Ovary (tissue), 3 donors: Measurements from ENCODE around the gene PIGL.

Experiments used
- CTCF ChIP-seq, 3 donors: fragments of 450-650 bp in 2 of 3; fragments of 200-600 bp in 1 of 3; IDR thresholded peaks; one replicate each; pipeline versions ENCODE4 v1.5.1 to v1.8.0; 2016 to 2022; ENCODE audit warnings: antibody characterized with exemption in 3 of 3, mild to moderate bottlenecking in 1 of 3
- POLR2A ChIP-seq: fragments of 450-650 bp; IDR thresholded peaks from one replicate; pipeline ENCODE4 v1.6.1; 2017; ENCODE audit warnings: antibody characterized with exemption, mild to moderate bottlenecking, moderate library complexity
- donor health status: DM: no; HTN: no; CAD: no.

GRCh38 chr17:16275024-16275423, 58.0 kb downstream of the PIGL start:
- TF ChIP-seq CTCF (IDR thresholded peaks at IDR 0.05) (no peak), POLR2A (no peak)
